Esophagus squamous epithelium (tissue), 4 donors: ENCODE data around the gene NFATC2.

Source experiments
- POLR2A ChIP-seq, 4 donors: fragments of 450-650 bp; IDR thresholded peaks; one replicate each; pipeline ENCODE4 v1.6.1; 2017; ENCODE audit warnings: antibody characterized with exemption in 4 of 4, mild to moderate bottlenecking in 4 of 4, moderate library complexity in 3 of 4
- TF ChIP-seq, protein P1 (sequence below), 6 experiments: fragments of 450-650 bp in 4 of 6; fragments of 200-600 bp in 2 of 6; sonication (generic) in 2 of 6; IDR thresholded peaks; one replicate each; pipeline ENCODE4 v1.5.1; 2016 to 2019; ENCODE audit warnings: antibody characterized with exemption in 6 of 6, mild to moderate bottlenecking in 4 of 6, moderate library complexity in 4 of 6

GRCh38 chr20:51389543-51390264 lies 152.8 kb downstream of the NFATC2 start:
- TF ChIP-seq, protein P1, sequence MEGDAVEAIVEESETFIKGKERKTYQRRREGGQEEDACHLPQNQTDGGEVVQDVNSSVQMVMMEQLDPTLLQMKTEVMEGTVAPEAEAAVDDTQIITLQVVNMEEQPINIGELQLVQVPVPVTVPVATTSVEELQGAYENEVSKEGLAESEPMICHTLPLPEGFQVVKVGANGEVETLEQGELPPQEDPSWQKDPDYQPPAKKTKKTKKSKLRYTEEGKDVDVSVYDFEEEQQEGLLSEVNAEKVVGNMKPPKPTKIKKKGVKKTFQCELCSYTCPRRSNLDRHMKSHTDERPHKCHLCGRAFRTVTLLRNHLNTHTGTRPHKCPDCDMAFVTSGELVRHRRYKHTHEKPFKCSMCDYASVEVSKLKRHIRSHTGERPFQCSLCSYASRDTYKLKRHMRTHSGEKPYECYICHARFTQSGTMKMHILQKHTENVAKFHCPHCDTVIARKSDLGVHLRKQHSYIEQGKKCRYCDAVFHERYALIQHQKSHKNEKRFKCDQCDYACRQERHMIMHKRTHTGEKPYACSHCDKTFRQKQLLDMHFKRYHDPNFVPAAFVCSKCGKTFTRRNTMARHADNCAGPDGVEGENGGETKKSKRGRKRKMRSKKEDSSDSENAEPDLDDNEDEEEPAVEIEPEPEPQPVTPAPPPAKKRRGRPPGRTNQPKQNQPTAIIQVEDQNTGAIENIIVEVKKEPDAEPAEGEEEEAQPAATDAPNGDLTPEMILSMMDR (IDR thresholded peaks at IDR 0.05): no peak
- TF ChIP-seq POLR2A (IDR thresholded peaks at IDR 0.05): no peak
